SU-DHL-6 (cell line): ENCODE data around the gene ZNF560.

Source experiments
- H2AFZ ChIP-seq: fragments of 200-600 bp; sonication (generic); 2 replicates; pipeline ENCODE4 v1.6.1; 2014; ENCODE audit warnings: low read depth, mild to moderate bottlenecking, moderate library complexity, mixed read lengths, antibody characterized with exemption, low read length; ENCODE audit not compliant: severe bottlenecking
- H3F3A ChIP-seq: fragments of 200-600 bp; shearing (Covaris generic); 2 replicates; pipeline ENCODE4 v1.6.0; 2016; ENCODE audit warnings: antibody characterized with exemption, mild to moderate bottlenecking; ENCODE audit not compliant: insufficient read depth
- H3K27ac ChIP-seq: fragments of 200-600 bp; sonication (generic); 2 replicates; pipeline ENCODE4 v1.5.1; 2016; ENCODE audit warnings: low read depth, mild to moderate bottlenecking, low read length, moderate library complexity, mixed read lengths
- H3K27me3 ChIP-seq: fragments of 200-600 bp; sonication (generic), shearing (Covaris generic); 2 replicates; pipeline ENCODE4 v1.6.0; 2014; ENCODE audit warnings: mild to moderate bottlenecking, low read length
- H3K36me3 ChIP-seq: fragments of 200-600 bp; sonication (generic); 2 replicates; pipeline ENCODE4 v1.6.1; 2014; ENCODE audit warnings: mild to moderate bottlenecking, low read length, mixed read lengths
- H3K4me2 ChIP-seq: fragments of 300-600, 200-600 bp; shearing (Covaris generic), sonication (generic); 2 replicates; pipeline ENCODE4 v1.6.0; 2014; ENCODE audit warnings: low read length, low read depth, mild to moderate bottlenecking; ENCODE audit not compliant: poor library complexity, severe bottlenecking
- H3K4me3 ChIP-seq: fragments of 200-600 bp; sonication (generic); 2 replicates; pipeline ENCODE4 v1.5.1; 2014; ENCODE audit warnings: antibody characterized with exemption, low read length, mild to moderate bottlenecking, mixed read lengths; ENCODE audit not compliant: insufficient read depth, poor library complexity, severe bottlenecking
- H3K79me2 ChIP-seq: fragments of 200-600 bp; sonication (generic); 2 replicates; pipeline ENCODE4 v1.6.1; 2014; ENCODE audit warnings: mild to moderate bottlenecking, low read length, moderate library complexity; ENCODE audit not compliant: insufficient read depth
- H3K9ac ChIP-seq: fragments of 200-600 bp; sonication (generic); 2 replicates; pipeline ENCODE4 v1.7.0; 2014; ENCODE audit warnings: mild to moderate bottlenecking, low read length
- H3K9me2 ChIP-seq: fragments of 200-600 bp; sonication (generic); replicated peaks from 2 replicates; pipeline ENCODE4 v1.6.1; 2014; ENCODE audit warnings: low read length; ENCODE audit not compliant: insufficient read depth
- H3K9me3 ChIP-seq: fragments of 200-600 bp; sonication (generic); 2 replicates; pipeline ENCODE4 v1.6.1; 2014; ENCODE audit warnings: low read length, mixed read lengths; ENCODE audit not compliant: insufficient read depth
- H4K20me1 ChIP-seq: fragments of 200-600 bp; sonication (generic); 2 replicates; pipeline ENCODE4 v1.6.1; 2014; ENCODE audit warnings: low read depth, mild to moderate bottlenecking, antibody characterized with exemption, low read length, moderate library complexity, mixed read lengths
- CTCF ChIP-seq: fragments of 200-600 bp; sonication (generic); IDR thresholded peaks from one replicate; pipeline ENCODE4 v1.5.1; 2017; ENCODE audit warnings: antibody characterized with exemption, mild to moderate bottlenecking, low read length, moderate library complexity; ENCODE audit not compliant: insufficient read depth, poor library complexity, severe bottlenecking
- EZH2phosphoT487 ChIP-seq: fragments of 200-600 bp; sonication (generic), shearing (Covaris generic); conservative IDR thresholded peaks from 2 replicates; pipeline ENCODE4 v1.6.1; 2018; ENCODE audit warnings: mild to moderate bottlenecking, antibody characterized with exemption, low read length, moderate library complexity, mixed read lengths

ZNF560 gene

GRCh38 chr19:9474975-9475374 lies 23.4 kb downstream of the ZNF560 start:
- H3K4me3 ChIP-seq, result no peak overlapping the region
- no peaks in the 10 kb centered on the region for H4K20me1 ChIP-seq
- H3K9ac ChIP-seq, result no peak overlapping the region
- H2AFZ ChIP-seq, result no peak overlapping the region
- no peaks in the 10 kb centered on the region for H3K79me2 ChIP-seq
- no peaks in the 10 kb centered on the region for H3F3A ChIP-seq
- no peak overlapping the region for H3K4me2 ChIP-seq
- no peaks in the 10 kb centered on the region for H3K27me3 ChIP-seq
- TF ChIP-seq CTCF (no peak), EZH2phosphoT487 (no peak)
- H3K9me3 ChIP-seq, result peaks cover 19% of the 10 kb centered on the region; the same call in 1 of the 2 replicates
- no peaks in the 10 kb centered on the region for H3K36me3 ChIP-seq
- H3K9me2 ChIP-seq, result no peaks in the 10 kb centered on the region; the same call in 1 of the 2 replicates
- H3K27ac ChIP-seq, result no peak overlapping the region

- Histone ChIP-seq H3K36me3 (no peaks in the 10 kb centered on the region), H3K79me2 (no peaks in the 10 kb centered on the region), H3K9ac (no peak overlapping the region), H3K27ac (no peak overlapping the region), H3K27me3 (no peaks in the 10 kb centered on the region), H3F3A (no peaks in the 10 kb centered on the region), H2AFZ (no peak overlapping the region), H4K20me1 (no peaks in the 10 kb centered on the region), H3K4me2 (no peak overlapping the region), H3K9me2 (no peaks in the 10 kb centered on the region), H3K9me3 (peaks cover 29% of the 10 kb centered on the region; the same call in 1 of the 2 replicates), H3K4me3 (no peak overlapping the region)
- TF ChIP-seq EZH2phosphoT487 (no peak), CTCF (no peak)
Observed at GRCh38 chr19:9467161-9467560, 31.3 kb downstream of the ZNF560 start.

GRCh38 chr19:9461938-9462337 lies 36.5 kb downstream of the ZNF560 start:
- no peak overlapping the region for H3K9ac ChIP-seq
- no peak overlapping the region for H3K27ac ChIP-seq
- H3K4me2 ChIP-seq, result no peak overlapping the region
- H3K36me3 ChIP-seq, result no peaks in the 10 kb centered on the region
- H3K9me2 ChIP-seq, result no peaks in the 10 kb centered on the region
- H3K27me3 ChIP-seq, result no peaks in the 10 kb centered on the region
- TF ChIP-seq EZH2phosphoT487 (no peak), CTCF (no peak)
- no peaks in the 10 kb centered on the region for H4K20me1 ChIP-seq
- no peak overlapping the region for H3K4me3 ChIP-seq
- H3K9me3 ChIP-seq, result peaks cover 20% of the 10 kb centered on the region; the same call in 1 of the 2 replicates
- no peaks in the 10 kb centered on the region for H3K79me2 ChIP-seq
- no peaks in the 10 kb centered on the region for H3F3A ChIP-seq
- no peak overlapping the region for H2AFZ ChIP-seq
